Karpas-422 (cell line): ENCODE data around the gene CCDC38. TPM values are rescaled to one million over a fixed set of nuclear protein-coding genes. Genes with fewer than 3 reads are reported as not detected.
A peak's percentile ranks its signal among the peaks of the same experiment; 100 is the strongest.

Source experiments
- DNase-seq: peaks from one replicate; pipeline ENCODE4 v3.0.0-alpha.2; 2015
- H2AFZ ChIP-seq: fragments of 200-600 bp; sonication (generic); 2 replicates; pipeline ENCODE4 v1.6.1; 2014; ENCODE audit warnings: antibody characterized with exemption, low read length, mixed read lengths
- H3K27ac ChIP-seq: fragments of 200-600 bp; sonication (generic); 2 replicates; pipeline ENCODE4 v1.5.1; 2014; ENCODE audit warnings: mild to moderate bottlenecking, low read length, moderate library complexity
- H3K27me3 ChIP-seq: fragments of 200-600 bp; sonication (generic); 2 replicates; pipeline ENCODE4 v1.6.1; 2014; ENCODE audit warnings: low read length, mixed read lengths
- H3K36me3 ChIP-seq: fragments of 200-600 bp; sonication (generic); 2 replicates; pipeline ENCODE4 v1.6.1; 2014; ENCODE audit warnings: low read length, mixed read lengths; ENCODE audit not compliant: insufficient read depth
- H3K4me1 ChIP-seq: fragments of 200-600 bp; sonication (generic); 2 replicates; pipeline ENCODE4 v1.6.1; 2014; ENCODE audit warnings: mild to moderate bottlenecking, low read length, mixed read lengths
- H3K4me2 ChIP-seq: fragments of 200-600 bp; sonication (generic); 2 replicates; pipeline ENCODE4 v1.6.1; 2014; ENCODE audit warnings: low read length, low read depth, mild to moderate bottlenecking; ENCODE audit not compliant: poor library complexity, severe bottlenecking
- H3K4me3 ChIP-seq: fragments of 200-600 bp; sonication (generic); 2 replicates; pipeline ENCODE4 v1.5.1; 2014; ENCODE audit warnings: mild to moderate bottlenecking, antibody characterized with exemption, low read length, mixed read lengths
- H3K79me2 ChIP-seq: fragments of 200-600 bp; sonication (generic); 2 replicates; pipeline ENCODE4 v1.6.1; 2014; ENCODE audit warnings: mild to moderate bottlenecking, low read length, mixed read lengths
- H3K9ac ChIP-seq: fragments of 200-600 bp; sonication (generic); 2 replicates; pipeline ENCODE4 v1.6.0; 2014; ENCODE audit warnings: low read length
- H3K9me2 ChIP-seq: fragments of 200-600 bp; sonication (generic), shearing (Covaris generic); replicated peaks from 2 replicates; pipeline ENCODE4 v1.6.0; 2014; ENCODE audit warnings: mild to moderate bottlenecking, low read length, moderate library complexity; ENCODE audit not compliant: insufficient read depth
- H3K9me3 ChIP-seq: fragments of 300-700, 200-600 bp; sonication (generic); 2 replicates; pipeline ENCODE4 v1.6.1; 2014; ENCODE audit warnings: low read length, mixed read lengths
- H4K20me1 ChIP-seq: fragments of 200-600 bp; sonication (generic); 2 replicates; pipeline ENCODE4 v1.6.1; 2014; ENCODE audit warnings: mild to moderate bottlenecking, antibody characterized with exemption, low read length, low read depth; ENCODE audit not compliant: insufficient read depth
- total RNA-seq: library from RNA; depleted of rRNA; stranded (reverse); fragments of >200 nt; shearing (Covaris generic); gene quantifications from 2 replicates; pipeline ENCODE4 v1.2.3, GENCODE V29; 2014; ENCODE audit warnings: low replicate concordance

CCDC38 gene
- total RNA-seq, 1 experiment from 2014 or later: not detected

- H3K9ac ChIP-seq: no peak overlapping the region
Observed at GRCh38 chr12:95956557-95957145, 14.2 kb upstream of the CCDC38 start.

GRCh38 chr12:95955549-95956159 lies 13.2 kb upstream of the CCDC38 start:
- no peak overlapping the region for H3K9ac ChIP-seq
- no peak overlapping the region for H3K4me2 ChIP-seq
- no peaks in the 10 kb centered on the region for H3K9me3 ChIP-seq
- H3K27me3 ChIP-seq: no peaks in the 10 kb centered on the region
- H3K4me3 ChIP-seq: no peak overlapping the region
- H3K36me3 ChIP-seq: no peaks in the 10 kb centered on the region
- no peaks in the 10 kb centered on the region for H3K9me2 ChIP-seq
- no peak for DNase-seq
- H3K79me2 ChIP-seq: no peaks in the 10 kb centered on the region
- no peak overlapping the region for H2AFZ ChIP-seq
- no peaks in the 10 kb centered on the region for H4K20me1 ChIP-seq
- H3K4me1 ChIP-seq: no peaks in the 10 kb centered on the region
- H3K27ac ChIP-seq: no peak overlapping the region

More at GRCh38 chr12:95956557-95957145, 14.2 kb upstream of the CCDC38 start:
- no peak overlapping the region for H3K4me3 ChIP-seq
- H2AFZ ChIP-seq: no peak overlapping the region
- H3K4me2 ChIP-seq: no peak overlapping the region
- H3K27me3 ChIP-seq: no peaks in the 10 kb centered on the region
- H3K9me3 ChIP-seq: no peaks in the 10 kb centered on the region
- H3K27ac ChIP-seq: no peak overlapping the region
- H3K79me2 ChIP-seq: no peaks in the 10 kb centered on the region
- no peaks in the 10 kb centered on the region for H3K36me3 ChIP-seq
- no peaks in the 10 kb centered on the region for H3K9me2 ChIP-seq
- DNase-seq: no peak
- H3K4me1 ChIP-seq: no peaks in the 10 kb centered on the region
- no peaks in the 10 kb centered on the region for H4K20me1 ChIP-seq

DNA sequence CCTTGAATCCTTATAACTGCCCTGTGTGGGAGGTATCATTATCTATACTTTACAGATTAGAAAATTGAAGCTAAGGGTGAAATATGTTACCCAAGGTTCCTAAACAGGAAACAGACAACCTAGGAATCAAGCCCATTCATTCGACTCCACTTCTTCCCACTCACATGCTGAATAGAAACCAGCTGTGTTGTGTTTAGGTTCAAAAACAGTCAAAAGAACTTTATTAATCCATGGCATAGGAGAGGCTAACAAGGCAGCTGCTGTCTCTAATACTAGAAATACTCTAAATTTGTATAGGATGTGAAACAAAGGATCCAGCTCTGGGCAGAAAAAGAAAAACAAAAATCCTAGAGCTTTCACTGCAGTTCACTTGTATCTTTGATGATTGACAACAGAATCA lies 10.6 kb upstream of the CCDC38 start:
- H3K4me2 ChIP-seq: no peak overlapping the region
- no peak overlapping the region for H3K27ac ChIP-seq
- peaks cover 6% of the 10 kb centered on the region for H3K4me1 ChIP-seq
- H3K9me2 ChIP-seq: no peaks in the 10 kb centered on the region
- no peaks in the 10 kb centered on the region for H3K36me3 ChIP-seq
- no peak overlapping the region for H3K4me3 ChIP-seq
- H3K9me3 ChIP-seq: no peaks in the 10 kb centered on the region
- H4K20me1 ChIP-seq: no peaks in the 10 kb centered on the region
- no peaks in the 10 kb centered on the region for H3K27me3 ChIP-seq
- H2AFZ ChIP-seq: no peak overlapping the region
- H3K79me2 ChIP-seq: no peaks in the 10 kb centered on the region
- DNase-seq: no peak
- no peak overlapping the region for H3K9ac ChIP-seq

GRCh38 chr12:95951515-95951914 lies 9.1 kb upstream of the CCDC38 start:
- Histone ChIP-seq H3K9me2 (no peaks in the 10 kb centered on the region), H3K9me3 (no peaks in the 10 kb centered on the region), H3K27ac (no peak overlapping the region), H2AFZ (no peak overlapping the region), H3K27me3 (no peaks in the 10 kb centered on the region), H3K79me2 (no peaks in the 10 kb centered on the region), H3K4me3 (no peak overlapping the region), H3K9ac (no peak overlapping the region), H4K20me1 (no peaks in the 10 kb centered on the region), H3K4me2 (no peak overlapping the region), H3K36me3 (no peaks in the 10 kb centered on the region), H3K4me1 (peaks cover 6% of the 10 kb centered on the region)
- no peak for DNase-seq

DNA sequence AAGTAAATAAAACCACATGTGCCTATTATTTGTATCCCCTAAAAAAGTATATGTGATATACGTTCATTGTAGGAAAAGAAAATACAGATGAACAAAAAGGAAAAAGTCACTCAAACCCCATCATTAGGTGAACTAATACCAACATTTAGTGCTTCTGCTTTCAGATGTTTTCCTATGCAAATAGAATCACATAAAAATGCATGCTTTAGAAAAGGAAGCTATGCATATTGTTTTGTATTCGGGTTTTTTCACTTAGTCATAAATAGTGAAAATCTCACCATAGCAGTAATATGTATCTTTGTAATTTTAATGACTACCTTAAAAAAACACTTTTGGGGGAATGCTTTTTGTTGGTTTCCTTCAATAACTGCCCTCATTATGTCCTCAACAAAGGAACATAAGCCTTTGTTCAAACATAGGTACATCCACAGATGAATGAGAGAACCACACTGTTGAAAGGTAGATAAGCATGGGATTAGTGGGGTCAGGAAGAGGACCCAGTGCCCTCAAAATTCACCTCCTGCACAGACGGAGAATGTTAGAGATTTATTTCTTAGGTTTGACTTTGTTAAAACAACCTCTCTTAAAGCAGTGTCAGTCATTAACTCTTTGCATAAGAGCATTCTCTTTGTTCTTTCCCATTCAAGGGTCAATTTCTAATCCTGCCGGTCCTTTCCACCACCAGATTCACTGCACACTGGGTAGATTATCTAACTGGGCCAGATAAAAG lies 7.2 kb upstream of the CCDC38 start:
- Histone ChIP-seq H3K4me1 (peaks cover 6% of the 10 kb centered on the region), H3K9me2 (no peaks in the 10 kb centered on the region), H3K27ac (no peak overlapping the region), H3K9ac (no peak overlapping the region), H2AFZ (no peak overlapping the region), H4K20me1 (no peaks in the 10 kb centered on the region), H3K4me3 (no peak overlapping the region), H3K9me3 (no peaks in the 10 kb centered on the region), H3K79me2 (no peaks in the 10 kb centered on the region), H3K27me3 (no peaks in the 10 kb centered on the region), H3K36me3 (no peaks in the 10 kb centered on the region), H3K4me2 (no peak overlapping the region)
- DNase-seq: no peak

GRCh38 chr12:95944108-95944704 lies 1.8 kb upstream of the CCDC38 start:
- H3K9me2 ChIP-seq: no peaks in the 10 kb centered on the region
- peak overlapping the region; percentile 95 for H3K4me2 ChIP-seq
- no peak for DNase-seq
- H3K27ac ChIP-seq: no peak overlapping the region
- no peaks in the 10 kb centered on the region for H3K36me3 ChIP-seq
- H3K27me3 ChIP-seq: no peaks in the 10 kb centered on the region
- no peak overlapping the region for H2AFZ ChIP-seq
- H3K9me3 ChIP-seq: no peaks in the 10 kb centered on the region
- H3K9ac ChIP-seq: no peak overlapping the region
- H4K20me1 ChIP-seq: no peaks in the 10 kb centered on the region
- H3K79me2 ChIP-seq: no peaks in the 10 kb centered on the region; the same call in 1 of the 2 replicates
- peak overlapping the region; percentile 82; the same call in 1 of the 2 replicates for H3K4me3 ChIP-seq
- peaks cover 11% of the 10 kb centered on the region for H3K4me1 ChIP-seq

DNA sequence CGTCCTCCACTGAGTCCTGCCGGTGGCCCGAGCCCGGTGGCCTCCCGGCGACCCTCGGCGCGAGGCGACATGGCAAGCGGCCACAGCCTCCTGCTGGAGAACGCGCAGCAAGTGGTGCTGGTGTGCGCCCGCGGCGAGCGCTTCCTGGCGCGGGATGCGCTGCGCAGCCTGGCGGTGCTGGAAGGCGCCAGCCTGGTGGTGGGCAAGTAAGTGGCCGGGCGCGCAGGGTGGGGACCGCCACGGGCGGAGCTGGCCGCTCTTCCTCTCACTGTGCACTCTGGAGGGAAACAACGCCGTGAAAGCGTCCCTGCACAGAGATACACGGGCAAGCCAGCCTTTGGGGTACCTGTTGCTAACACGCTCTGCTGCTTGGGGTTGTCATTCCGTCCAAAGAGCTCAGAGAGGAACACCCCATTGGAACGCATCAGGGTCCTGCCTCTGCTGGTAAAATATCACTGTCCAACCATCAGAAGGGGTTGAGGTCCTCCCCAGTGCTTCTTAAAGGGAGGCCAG lies 972 bp upstream of the CCDC38 start, which contains the start of gene AMDHD1:
TSS of gene AMDHD1 (plus strand) at position 2 of the 513 bp plus-strand sequence. CDS start at position 70, 68 bp downstream.
- H3K79me2 ChIP-seq: no peaks in the 10 kb centered on the region; the same call in 1 of the 2 replicates
- H3K9me3 ChIP-seq: no peaks in the 10 kb centered on the region
- H3K9me2 ChIP-seq: no peaks in the 10 kb centered on the region
- H3K27ac ChIP-seq: no peak within 1 kb of the TSS
- no peaks in the 10 kb centered on the region for H4K20me1 ChIP-seq
- H3K27me3 ChIP-seq: no peaks in the 10 kb centered on the region
- peak; percentile 81 for DNase-seq
- peak within 1 kb of the TSS; percentile 95 for H3K9ac ChIP-seq
- H3K36me3 ChIP-seq: no peaks in the 10 kb centered on the region
- peak within 1 kb of the TSS; percentile 82 for H3K4me3 ChIP-seq
- H3K4me2 ChIP-seq: peak within 1 kb of the TSS; percentile 95
- H3K4me1 ChIP-seq: peaks cover 10% of the 10 kb centered on the region
- peak within 1 kb of the TSS; percentile 96 for H2AFZ ChIP-seq

GRCh38 chr12:95942101-95942523 lies 302 bp downstream of the CCDC38 start:
- DNase-seq: peak; percentile 57
- no peak overlapping the region for H3K27ac ChIP-seq
- H3K9ac ChIP-seq: peak overlapping the region; percentile 95
- peak overlapping the region; percentile 82 for H3K4me3 ChIP-seq
- H2AFZ ChIP-seq: peak overlapping the region; percentile 96
- H4K20me1 ChIP-seq: no peaks in the 10 kb centered on the region
- H3K4me2 ChIP-seq: peak overlapping the region; percentile 95
- H3K4me1 ChIP-seq: peaks cover 10% of the 10 kb centered on the region
- no peaks in the 10 kb centered on the region for H3K36me3 ChIP-seq
- H3K79me2 ChIP-seq: no peaks in the 10 kb centered on the region; the same call in 1 of the 2 replicates
- H3K27me3 ChIP-seq: no peaks in the 10 kb centered on the region
- no peaks in the 10 kb centered on the region for H3K9me2 ChIP-seq
- no peaks in the 10 kb centered on the region for H3K9me3 ChIP-seq
